ENCODE data around the gene CLEC18A.
"Not testable (repeated sequence)": the region's sequence is repeated elsewhere in the genome, so short reads cannot be mapped to it uniquely, and the experiment has no call there.

Gene CLEC18A

GRCh38 chr16:69930117-69930776 is 20.9 kb upstream of the CLEC18A start:
- DNase-seq (ENCODE audit: low read depth, low spot score): peak; percentile 11

GRCh38 chr16:69931631-69932030 is 19.5 kb upstream of the CLEC18A start:
- DNase-seq (ENCODE audit: low read depth, low spot score): no peak

- DNase-seq (ENCODE audit: low read depth, low spot score): no peak
These were observed 18.9 kb upstream of the CLEC18A start for GRCh38 chr16:69932228-69932627.

GRCh38 chr16:69932691-69933392 is 18.3 kb upstream of the CLEC18A start:
- no peak for DNase-seq (ENCODE audit: low read depth, low spot score)

GRCh38 chr16:69934044-69934443 is 17.1 kb upstream of the CLEC18A start:
- DNase-seq (ENCODE audit: low read depth, low spot score): no peak

GRCh38 chr16:69934751-69935150 is 16.4 kb upstream of the CLEC18A start:
- DNase-seq (ENCODE audit: low read depth, low spot score): no peak

- no peak for DNase-seq (ENCODE audit: low read depth, low spot score)
These were observed 15.8 kb upstream of the CLEC18A start for GRCh38 chr16:69935278-69935711.

- no peak for DNase-seq (ENCODE audit: low read depth, low spot score)
These were observed 15.4 kb upstream of the CLEC18A start for GRCh38 chr16:69935740-69936139.

GRCh38 chr16:69936252-69936651 is 14.9 kb upstream of the CLEC18A start:
- DNase-seq (ENCODE audit: low read depth, low spot score): no peak

- DNase-seq (ENCODE audit: low read depth, low spot score): no peak
These were observed 14.4 kb upstream of the CLEC18A start for GRCh38 chr16:69936751-69937211.

GRCh38 chr16:69937465-69937951 is 13.6 kb upstream of the CLEC18A start:
- no peak for DNase-seq (ENCODE audit: low read depth, low spot score)

- DNase-seq (ENCODE audit: low read depth, low spot score): no peak
These were observed 11.9 kb upstream of the CLEC18A start for GRCh38 chr16:69938981-69939820.

GRCh38 chr16:69939821-69940585 is 11.1 kb upstream of the CLEC18A start:
- no peak for DNase-seq (ENCODE audit: low read depth, low spot score)

GRCh38 chr16:69940676-69941075 is 10.5 kb upstream of the CLEC18A start:
- no peak for DNase-seq (ENCODE audit: low read depth, low spot score)

GRCh38 chr16:69941251-69942098 is 9.7 kb upstream of the CLEC18A start:
- DNase-seq (ENCODE audit: low read depth, low spot score): no peak

- no peak for DNase-seq (ENCODE audit: low read depth, low spot score)
These were observed 9.0 kb upstream of the CLEC18A start for GRCh38 chr16:69942099-69942491.

GRCh38 chr16:69942627-69943170 is 8.4 kb upstream of the CLEC18A start:
- DNase-seq (ENCODE audit: low read depth, low spot score): no peak

- DNase-seq (ENCODE audit: low read depth, low spot score): not testable (repeated sequence)
These were observed 7.7 kb upstream of the CLEC18A start for GRCh38 chr16:69943241-69944036.

GRCh38 chr16:69950411-69950810 is 723 bp upstream of the CLEC18A start:
- not testable (repeated sequence) for DNase-seq (ENCODE audit: low read depth, low spot score)
